K562 (cell line): ENCODE data around the gene ZNF577.
"Not testable (repeated sequence)": the region's sequence is repeated elsewhere in the genome, so short reads cannot be mapped to it uniquely, and the experiment has no call there.

Experiments used
- BMI1 ChIP-seq: fragments of 150-350 bp; IDR thresholded peaks from 2 replicates; pipeline ENCODE4 v1.6.1; 2014; ENCODE audit warnings: low read length
- CREB1 ChIP-seq, 2 experiments: sonication (generic) in 1 of 2; formaldehyde crosslinking in 1 of 2; IDR thresholded peaks; 2 replicates each; pipeline versions ENCODE4 v1.6.1 to v1.8.0; 2012 to 2022; ENCODE audit warnings: inconsistent platforms in 1 of 2, mild to moderate bottlenecking in 1 of 2, missing genetic modification reagents in 1 of 2, moderate library complexity in 1 of 2
- CTCF ChIP-seq, 3 experiments: IDR thresholded peaks in 2 of 3; conservative IDR thresholded peaks in 1 of 3; 2 replicates each; pipeline ENCODE4 v1.5.1; 2011 to 2012; ENCODE audit warnings: low read length in 3 of 3, mild to moderate bottlenecking in 3 of 3, control low read depth in 2 of 3, improper control_type of control experiment in 1 of 3, inconsistent platforms in 1 of 3, low read depth in 1 of 3, mixed read lengths in 1 of 3, moderate library complexity in 1 of 3; ENCODE audit not compliant: insufficient read depth in 2 of 3
- MAX ChIP-seq: sonication (generic); formaldehyde crosslinking; IDR thresholded peaks from 2 replicates; pipeline ENCODE4 v1.9.0; 2022; ENCODE audit warnings: mild to moderate bottlenecking, missing genetic modification reagents
- POLR2A ChIP-seq: fragments of 450-650 bp; conservative IDR thresholded peaks from 2 replicates; pipeline ENCODE4 v1.6.1; 2016
- TEAD4 ChIP-seq, 2 experiments: sonication (generic) in 1 of 2; formaldehyde crosslinking in 1 of 2; IDR thresholded peaks; 2 replicates each; pipeline versions ENCODE4 v1.6.1 to v1.8.0; 2012 to 2022; ENCODE audit warnings: borderline replicate concordance in 1 of 2, inconsistent platforms in 1 of 2, low read length in 1 of 2, mild to moderate bottlenecking in 1 of 2, missing genetic modification reagents in 1 of 2
- ZNF121 ChIP-seq: sonication (generic); formaldehyde crosslinking; conservative IDR thresholded peaks from 2 replicates; pipeline ENCODE4 v1.8.0; 2022; ENCODE audit warnings: missing genetic modification reagents

- not testable (repeated sequence) for TF ChIP-seq MAX (CRISPR knock-in tag); BMI1; POLR2A; CTCF (IDR thresholded peaks at IDR 0.05 in 2 of 3, conservative IDR thresholded peaks at IDR 0.05 in 1 of 3; ENCODE audit: insufficient read depth in 2 of 3, low read depth in 1 of 3, low read length in 3 of 3); CREB1 (IDR thresholded peaks at IDR 0.05); CREB1 (CRISPR knock-in tag; IDR thresholded peaks at IDR 0.05); ZNF121; TEAD4 (IDR thresholded peaks at IDR 0.05; ENCODE audit: low read length); TEAD4 (CRISPR knock-in tag; IDR thresholded peaks at IDR 0.05; ENCODE audit: borderline replicate concordance)
These were observed 20.2 kb upstream of the ZNF577 start for GRCh38 chr19:51907981-51908380.
